Ureter (tissue), 1 donor: Measurements from ENCODE around the gene SCAMP3. TPM values are rescaled to one million over a fixed set of nuclear protein-coding genes. Genes with fewer than 3 reads are reported as not detected.

Source experiments
- DNase-seq: peaks from one replicate; pipeline ENCODE4 v3.0.0-alpha.2; 2020; ENCODE audit warnings: low spot score
- total RNA-seq: library from RNA; stranded (reverse); gene quantifications from one replicate; pipeline ENCODE4 v1.2.4, GENCODE V29; 2023
- donor health status: DM: yes; HTN: yes; CAD: no.

The SCAMP3 gene
- total RNA-seq, 1 donor from 2014 or later = 62.6 TPM

GRCh38 chr1:155285631-155286044, 23.5 kb upstream of the SCAMP3 start:
- DNase-seq = no peak

GRCh38 chr1:155285063-155285462, 22.9 kb upstream of the SCAMP3 start:
- no peak for DNase-seq

GRCh38 chr1:155284476-155284875, 22.3 kb upstream of the SCAMP3 start:
- no peak for DNase-seq

- no peak for DNase-seq
Observed at GRCh38 chr1:155282488-155283091, 20.4 kb upstream of the SCAMP3 start.

- DNase-seq = no peak
Observed at GRCh38 chr1:155279268-155279667, 17.1 kb upstream of the SCAMP3 start.

GRCh38 chr1:155278689-155279160, 16.6 kb upstream of the SCAMP3 start:
- no peak for DNase-seq

GRCh38 chr1:155277902-155278688, 15.9 kb upstream of the SCAMP3 start:
- DNase-seq = peak; percentile 64

GRCh38 chr1:155277070-155277901, 15.1 kb upstream of the SCAMP3 start, which contains the start of gene HCN3:
TSS of gene HCN3 (plus strand) at chr1:155277463. CDS start at chr1:155277591, 128 bp downstream.
- DNase-seq = peak; percentile 98

GRCh38 chr1:155273343-155274245, 11.4 kb upstream of the SCAMP3 start, which contains the start of gene CLK2:
TSS of gene CLK2 (minus strand) at chr1:155273504. CDS start at chr1:155270977, 2,527 bp downstream.
- DNase-seq = peak; percentile 96

GRCh38 chr1:155272466-155273342, 10.5 kb upstream of the SCAMP3 start:
- DNase-seq = no peak

GRCh38 chr1:155269381-155269780, 7.2 kb upstream of the SCAMP3 start:
- no peak for DNase-seq

- no peak for DNase-seq
Observed at GRCh38 chr1:155268630-155269029, 6.5 kb upstream of the SCAMP3 start.

- no peak for DNase-seq
Observed at GRCh38 chr1:155267373-155267772, 5.2 kb upstream of the SCAMP3 start.

GRCh38 chr1:155266553-155266952, 4.4 kb upstream of the SCAMP3 start:
- DNase-seq = no peak

- no peak for DNase-seq
Observed at GRCh38 chr1:155263067-155263466, 907 bp upstream of the SCAMP3 start.

GRCh38 chr1:155261493-155261851, 688 bp downstream of the SCAMP3 start:
- DNase-seq = no peak

- no peak for DNase-seq
Observed at GRCh38 chr1:155260276-155260675, 1.9 kb downstream of the SCAMP3 start.

- DNase-seq = no peak
Observed at GRCh38 chr1:155256058-155256852, 5.9 kb downstream of the SCAMP3 start.
